ENCODE measurements around the gene ABTB2.

GRCh38 chr11:34192481-34193401 is 165.1 kb downstream of the ABTB2 start:
- TF ChIP-seq CTCF (IDR thresholded peaks at IDR 0.05; ENCODE audit: poor library complexity) = no peak
- no peak for TF ChIP-seq EZH2phosphoT487 (IDR thresholded peaks at IDR 0.05; ENCODE audit: low read depth, severe bottlenecking, unreplicated experiment)
- TF ChIP-seq EZH2 (IDR thresholded peaks at IDR 0.05; ENCODE audit: borderline replicate concordance) = no peak
